ENCODE data around the gene INAFM2. TPM values are rescaled to one million over a fixed set of nuclear protein-coding genes. Genes with fewer than 3 reads are reported as not detected.

INAFM2 gene
- total and polyA plus RNA-seq, 11 donors: 27.9 to 92.7 (median 36.1) TPM

GRCh38 chr15:40333922-40334492 lies 10.5 kb downstream of the INAFM2 start:
- DNase-seq: peak; percentile 80 to 87 (median 84)
- WGBS, 4 donors: 26 to 30% (median 27%) methylated on average over 11 to 12 of the region's 12 CpGs
- Histone ChIP-seq H3K4me1 (peaks cover 16 to 100% (median 82%) of the 10 kb centered on the region in 12 donors), H3K9me3 (no peaks in the 10 kb centered on the region), H3K36me3 (peaks cover 0 to 18% (median 6%) of the 10 kb centered on the region in 9 donors), H3K4me3 (peak overlapping the region in 6 of 12 donors; percentile 8 to 36 (median 28)), H3K27ac (peak overlapping the region; percentile 58 to 99 (median 86)), H3K27me3 (no peaks in the 10 kb centered on the region)
- ATAC-seq: peak; percentile 3 to 67 (median 33)
- intact Hi-C loops (cut with DNase I): no loop called here
- TF ChIP-seq, protein P1, sequence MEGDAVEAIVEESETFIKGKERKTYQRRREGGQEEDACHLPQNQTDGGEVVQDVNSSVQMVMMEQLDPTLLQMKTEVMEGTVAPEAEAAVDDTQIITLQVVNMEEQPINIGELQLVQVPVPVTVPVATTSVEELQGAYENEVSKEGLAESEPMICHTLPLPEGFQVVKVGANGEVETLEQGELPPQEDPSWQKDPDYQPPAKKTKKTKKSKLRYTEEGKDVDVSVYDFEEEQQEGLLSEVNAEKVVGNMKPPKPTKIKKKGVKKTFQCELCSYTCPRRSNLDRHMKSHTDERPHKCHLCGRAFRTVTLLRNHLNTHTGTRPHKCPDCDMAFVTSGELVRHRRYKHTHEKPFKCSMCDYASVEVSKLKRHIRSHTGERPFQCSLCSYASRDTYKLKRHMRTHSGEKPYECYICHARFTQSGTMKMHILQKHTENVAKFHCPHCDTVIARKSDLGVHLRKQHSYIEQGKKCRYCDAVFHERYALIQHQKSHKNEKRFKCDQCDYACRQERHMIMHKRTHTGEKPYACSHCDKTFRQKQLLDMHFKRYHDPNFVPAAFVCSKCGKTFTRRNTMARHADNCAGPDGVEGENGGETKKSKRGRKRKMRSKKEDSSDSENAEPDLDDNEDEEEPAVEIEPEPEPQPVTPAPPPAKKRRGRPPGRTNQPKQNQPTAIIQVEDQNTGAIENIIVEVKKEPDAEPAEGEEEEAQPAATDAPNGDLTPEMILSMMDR (IDR thresholded peaks at IDR 0.05): no peak
- peak in 1 of 2 donors; percentile 43 for TF ChIP-seq POLR2A (IDR thresholded peaks at IDR 0.05)

GRCh38 chr15:40334541-40334940 lies 11.0 kb downstream of the INAFM2 start:
- peak overlapping the region in 1 of 12 donors; percentile 36 for H3K4me3 ChIP-seq
- peaks cover 0 to 18% (median 6%) of the 10 kb centered on the region in 9 donors for H3K36me3 ChIP-seq
- ATAC-seq (no peak), DNase-seq (peak in 1 of 5 donors; percentile 64)
- peak overlapping the region in 11 of 12 donors; percentile 69 to 99 (median 87) for H3K27ac ChIP-seq
- no peaks in the 10 kb centered on the region for H3K27me3 ChIP-seq
- H3K4me1 ChIP-seq: peaks cover 16 to 100% (median 85%) of the 10 kb centered on the region in 12 donors
- H3K9me3 ChIP-seq: no peaks in the 10 kb centered on the region
- 42 to 77% (median 70%) methylated on average over 3 of the region's 3 CpGs for WGBS, 4 donors
- intact Hi-C loops (cut with DNase I): no loop called here
- TF ChIP-seq POLR2A (IDR thresholded peaks at IDR 0.05): no peak
- TF ChIP-seq, protein P1 (IDR thresholded peaks at IDR 0.05): no peak

DNA sequence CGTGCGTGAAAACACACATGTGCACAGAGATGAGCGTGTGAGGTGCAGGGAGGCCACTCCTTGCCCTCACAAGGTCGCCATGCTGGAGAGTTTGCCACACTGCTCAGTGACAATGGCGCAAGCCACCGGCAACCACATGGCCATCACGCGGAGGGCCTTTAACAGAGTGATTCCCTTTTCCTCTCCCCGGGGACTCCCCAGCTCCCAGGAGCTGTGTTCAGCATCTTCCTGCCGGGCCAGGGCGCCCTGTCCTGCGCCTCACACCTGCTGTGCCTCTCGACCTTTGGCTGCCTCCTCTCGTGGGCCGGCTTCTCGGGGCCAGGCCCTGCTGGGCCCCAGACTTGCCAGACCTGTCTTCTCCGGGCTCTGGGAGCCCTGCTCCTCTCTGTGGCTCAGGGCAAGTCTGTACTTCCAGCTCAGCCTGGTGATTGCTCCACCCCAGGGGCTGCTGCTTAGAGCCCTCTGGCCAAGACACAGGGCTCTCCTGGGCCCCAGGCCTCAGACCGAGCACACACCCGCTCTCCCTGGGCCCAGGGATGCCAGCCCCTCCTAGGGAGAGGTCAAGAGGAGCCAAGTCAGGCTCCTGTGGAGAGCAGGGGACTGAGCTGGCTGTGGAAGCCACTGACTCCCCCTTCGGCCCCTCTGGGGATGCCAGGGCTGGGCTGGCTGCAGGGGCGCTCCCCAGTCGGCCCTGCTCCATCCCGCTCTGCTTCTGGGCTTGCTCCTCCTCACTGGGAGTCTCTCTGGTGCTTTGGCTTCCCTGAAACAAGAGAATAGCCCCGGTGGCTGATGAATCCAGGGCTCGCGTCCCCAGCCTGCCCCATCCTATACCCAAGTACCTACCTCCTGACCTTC lies 11.7 kb downstream of the INAFM2 start:
- 76 to 96% (median 79%) methylated on average over 8 to 26 of the region's 26 CpGs for WGBS, 4 donors
- no peaks in the 10 kb centered on the region for H3K9me3 ChIP-seq
- DNase-seq (peak in 1 of 5 donors; percentile 68), ATAC-seq (no peak)
- H3K36me3 ChIP-seq: peaks cover 0 to 18% (median 6%) of the 10 kb centered on the region in 9 donors
- H3K4me3 ChIP-seq: no peak overlapping the region
- intact Hi-C loops (cut with DNase I): no loop called here
- TF ChIP-seq, protein P1 (IDR thresholded peaks at IDR 0.05): no peak
- TF ChIP-seq POLR2A (IDR thresholded peaks at IDR 0.05): no peak
- peaks cover 16 to 100% (median 85%) of the 10 kb centered on the region in 12 donors for H3K4me1 ChIP-seq
- H3K27me3 ChIP-seq: no peaks in the 10 kb centered on the region
- peak overlapping the region in 11 of 12 donors; percentile 69 to 99 (median 87) for H3K27ac ChIP-seq

Measured in heart left ventricle (tissue), 16 donors.